Panc1 (cell line): ENCODE results near the gene WNT7B. TPM values are rescaled to one million over a fixed set of nuclear protein-coding genes. Genes with fewer than 3 reads are reported as not detected.
A peak's percentile ranks its signal among the peaks of the same experiment; 100 is the strongest.

Experiments used
- ATAC-seq: fragments of 200-7000 bp; cut with Tn5 transposase; 2 replicates; pipeline ENCODE4 v1.9.1; 2020; ENCODE audit warnings: mild to moderate bottlenecking, moderate library complexity
- BruUV-seq: library from RNA; stranded (reverse); fragments of 400-500 nt; replicated peaks from 2 replicates; lab custom pipeline; 2021; lab: Mats Ljungman, UMichigan
- CTCF ChIA-PET: fragments of 300-600 bp; sonication (Branson Sonifier 250); formaldehyde crosslinking; loops from one replicate; lab custom pipeline; 2022; ENCODE audit warnings: antibody characterized with exemption; lab: Charles Lee
- POLR2A ChIA-PET: fragments of 300-600 bp; sonication (Branson Sonifier 250); formaldehyde crosslinking; loops from one replicate; lab custom pipeline; 2022; ENCODE audit warnings: antibody characterized with exemption; lab: Charles Lee
- DNase-seq: peaks from one replicate; pipeline ENCODE4 v3.0.0-alpha.2; 2010; ENCODE audit warnings: low read depth, low spot score
- H3K27ac ChIP-seq: 2 replicates; pipeline ENCODE4 v1.5.1; 2011; ENCODE audit warnings: mild to moderate bottlenecking, low read length, inconsistent platforms
- H3K27me3 ChIP-seq: fragments of 200-500 bp; sonication (Bioruptor generic); 2 replicates; pipeline ENCODE4 v1.6.0; 2014; ENCODE audit warnings: low read length, inconsistent platforms; ENCODE audit not compliant: control insufficient read depth, insufficient read depth
- H3K36me3 ChIP-seq: fragments of 200-500 bp; sonication (Bioruptor generic); 2 replicates; pipeline ENCODE4 v1.5.1; 2014; ENCODE audit warnings: inconsistent platforms, mild to moderate bottlenecking, low read length, moderate library complexity; ENCODE audit not compliant: control insufficient read depth, insufficient read depth
- H3K4me1 ChIP-seq: 2 replicates; pipeline ENCODE4 v1.5.1; 2011; ENCODE audit warnings: inconsistent platforms, mild to moderate bottlenecking, low read length, moderate library complexity; ENCODE audit not compliant: control insufficient read depth, insufficient read depth
- H3K4me3 ChIP-seq, 2 experiments: 2 replicates each; pipeline ENCODE4 v1.5.1; 2011 to 2012; ENCODE audit warnings: low read depth in 2 of 2, low read length in 2 of 2, mild to moderate bottlenecking in 2 of 2, inconsistent platforms in 1 of 2, moderate library complexity in 1 of 2
- H3K9me3 ChIP-seq: fragments of 200-500 bp; sonication (Bioruptor generic); 2 replicates; pipeline ENCODE4 v1.5.1; 2014; ENCODE audit warnings: low read depth, mild to moderate bottlenecking, inconsistent platforms, low read length, moderate library complexity; ENCODE audit not compliant: control insufficient read depth, insufficient read depth
- CTCF ChIP-seq: fragments of 450-650 bp; IDR thresholded peaks from 2 replicates; pipeline ENCODE4 v1.5.1; 2017; ENCODE audit warnings: mild to moderate bottlenecking
- POLR2AphosphoS5 ChIP-seq: IDR thresholded peaks from 2 replicates; pipeline ENCODE4 v1.6.1; 2012; ENCODE audit warnings: mild to moderate bottlenecking, low read depth, low read length, moderate library complexity
- REST ChIP-seq, 2 experiments: IDR thresholded peaks; 2 replicates each; pipeline ENCODE4 v1.6.1; 2011 to 2012; ENCODE audit warnings: low read depth in 2 of 2, control low read depth in 1 of 2, low read length in 1 of 2, mild to moderate bottlenecking in 1 of 2, moderate library complexity in 1 of 2; ENCODE audit not compliant: insufficient read depth in 1 of 2
- SIN3A ChIP-seq: IDR thresholded peaks from 2 replicates; pipeline ENCODE4 v1.6.1; 2012; ENCODE audit warnings: low read depth, mild to moderate bottlenecking, low read length, moderate library complexity, borderline replicate concordance; ENCODE audit not compliant: insufficient read depth
- TCF7L2 ChIP-seq: IDR thresholded peaks from 2 replicates; pipeline ENCODE4 v1.6.1; 2011; ENCODE audit warnings: mild to moderate bottlenecking, low read depth, low read length, inconsistent platforms
- in situ Hi-C: cut with HindIII; loops from 2 replicates; pipeline ENCODE4 v1.10.0; 2016; ENCODE audit warnings: low sequenced_read_pairs, low pct_unique_long_range_greater_than_20kb
- intact Hi-C: fragments of 100-400 bp; cut with micrococcal nuclease; formaldehyde crosslinking; loops from one replicate; pipeline ENCODE4 v1.10.0; 2022; ENCODE audit not compliant: unreplicated experiment
- total RNA-seq: library from RNA; stranded (reverse); gene quantifications from one replicate; pipeline ENCODE4 v1.2.1, GENCODE V29; 2021; ENCODE audit not compliant: unreplicated experiment

Gene WNT7B
- total RNA-seq, 1 experiment from 2014 or later, result 52.1 TPM

- TF ChIP-seq POLR2AphosphoS5 (no peak), REST (IDR thresholded peaks at IDR 0.05; ENCODE audit: insufficient read depth in 1 of 2, low read depth in 2 of 2, low read length in 1 of 2) (no peak), CTCF (no peak), SIN3A (no peak), TCF7L2 (no peak)
- peaks cover 7% of the 10 kb centered on the region; the same call in 1 of the 2 replicates for H3K9me3 ChIP-seq
- no TSS peak for BruUV-seq
- ATAC-seq (no peak), DNase-seq (no peak)
- intact Hi-C loops, result loop anchor here (5.0 kb wide), 1 partner anchor 46 kb away; no protein-coding TSS in a partner anchor
- in situ Hi-C loops, result loop anchor here (25.0 kb wide), 1 partner anchor 301 kb away; no protein-coding TSS in a partner anchor
- no peaks in the 10 kb centered on the region for H3K27me3 ChIP-seq
- H3K4me3 ChIP-seq, result no peak overlapping the region
- POLR2A ChIA-PET, result no interaction called here
- H3K36me3 ChIP-seq, result no peaks in the 10 kb centered on the region
- H3K4me1 ChIP-seq, result peaks cover 57% of the 10 kb centered on the region
- CTCF ChIA-PET, result no interaction called here
- peak overlapping the region; percentile 94 for H3K27ac ChIP-seq
Observed at GRCh38 chr22:46010951-46011626, 34.1 kb upstream of the WNT7B start.

- no peak for TF ChIP-seq CTCF
- TF ChIP-seq POLR2AphosphoS5, result no peak
- no peak for TF ChIP-seq REST (IDR thresholded peaks at IDR 0.05; ENCODE audit: insufficient read depth in 1 of 2, low read depth in 2 of 2, low read length in 1 of 2)
- TF ChIP-seq TCF7L2, result no peak
- TF ChIP-seq SIN3A, result no peak
- Histone ChIP-seq H3K27me3 (no peaks in the 10 kb centered on the region), H3K4me3 (no peak overlapping the region), H3K9me3 (peaks cover 7% of the 10 kb centered on the region; the same call in 1 of the 2 replicates), H3K36me3 (no peaks in the 10 kb centered on the region), H3K27ac (peak overlapping the region; percentile 94), H3K4me1 (peaks cover 51% of the 10 kb centered on the region)
- intact Hi-C loops (loop anchor here (5.0 kb wide), 1 partner anchor 47 kb away; no protein-coding TSS in a partner anchor), in situ Hi-C loops (loop anchor here (25.0 kb wide), 1 partner anchor 302 kb away; no protein-coding TSS in a partner anchor)
- CTCF ChIA-PET, result no interaction called here
- POLR2A ChIA-PET, result no interaction called here
- BruUV-seq, result no TSS peak
- DNase-seq, result no peak
- no peak for ATAC-seq
Observed at GRCh38 chr22:46010207-46010867, 33.4 kb upstream of the WNT7B start.
